ENCODE results near the gene CORO1C.

The CORO1C gene

GRCh38 chr12:108613548-108613947, 117.8 kb downstream of the CORO1C start:
- DNase-seq, result no peak

- no peak for DNase-seq
Measured at GRCh38 chr12:108612788-108613282, 118.5 kb downstream of the CORO1C start.

DNA sequence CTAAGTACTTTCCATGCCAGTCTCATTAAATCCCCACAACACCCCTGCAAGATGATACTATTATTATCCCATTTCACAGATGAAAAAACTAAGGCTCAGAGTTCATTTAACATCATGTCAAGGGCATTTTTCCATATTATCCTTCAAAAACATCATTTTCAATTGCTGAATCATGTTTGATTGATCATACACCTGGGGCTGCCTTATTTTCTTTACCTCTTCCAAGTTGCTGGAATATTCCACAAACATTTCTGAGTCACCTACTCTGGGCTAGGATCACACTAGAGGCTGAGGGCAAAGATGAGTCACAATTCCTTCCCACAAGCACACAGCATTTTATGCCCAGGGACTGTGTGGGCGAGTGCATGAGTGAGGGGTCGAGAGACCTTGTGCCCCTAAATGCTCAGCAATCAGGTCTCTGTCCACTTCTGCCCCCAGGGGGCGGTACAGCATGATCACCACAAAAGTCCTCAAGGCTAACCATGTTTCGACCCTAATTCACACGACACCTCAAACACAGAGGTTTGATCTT, 119.4 kb downstream of the CORO1C start:
- DNase-seq, result peak in 3 of 4 experiments; percentile 10 to 34 (median 11)

GRCh38 chr12:108610856-108611605, 120.3 kb downstream of the CORO1C start:
- DNase-seq, result no peak

DNA sequence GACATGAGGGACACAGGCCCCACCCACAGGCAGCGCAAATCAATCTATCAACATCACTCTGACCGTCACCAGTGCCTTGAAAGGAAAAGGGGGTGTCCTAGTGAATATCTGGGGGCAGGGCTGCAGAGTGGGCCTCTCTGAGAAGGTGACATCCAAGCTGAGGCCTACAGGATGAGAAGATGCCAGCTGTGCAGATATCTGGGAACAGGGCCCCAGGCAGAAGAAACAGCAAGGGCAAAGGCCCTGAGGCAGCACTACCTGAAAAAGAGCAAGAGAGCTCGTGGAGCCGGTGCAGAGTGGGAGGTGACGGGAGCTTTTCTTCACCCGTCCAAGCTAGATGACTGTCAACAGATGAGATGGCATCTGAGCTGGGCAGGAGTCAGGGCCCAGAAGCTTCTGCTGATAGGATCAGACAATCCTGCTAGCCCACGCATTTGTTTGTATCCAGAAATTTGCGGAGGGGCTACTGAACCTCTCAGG, 120.9 kb downstream of the CORO1C start:
- no peak for DNase-seq

DNA sequence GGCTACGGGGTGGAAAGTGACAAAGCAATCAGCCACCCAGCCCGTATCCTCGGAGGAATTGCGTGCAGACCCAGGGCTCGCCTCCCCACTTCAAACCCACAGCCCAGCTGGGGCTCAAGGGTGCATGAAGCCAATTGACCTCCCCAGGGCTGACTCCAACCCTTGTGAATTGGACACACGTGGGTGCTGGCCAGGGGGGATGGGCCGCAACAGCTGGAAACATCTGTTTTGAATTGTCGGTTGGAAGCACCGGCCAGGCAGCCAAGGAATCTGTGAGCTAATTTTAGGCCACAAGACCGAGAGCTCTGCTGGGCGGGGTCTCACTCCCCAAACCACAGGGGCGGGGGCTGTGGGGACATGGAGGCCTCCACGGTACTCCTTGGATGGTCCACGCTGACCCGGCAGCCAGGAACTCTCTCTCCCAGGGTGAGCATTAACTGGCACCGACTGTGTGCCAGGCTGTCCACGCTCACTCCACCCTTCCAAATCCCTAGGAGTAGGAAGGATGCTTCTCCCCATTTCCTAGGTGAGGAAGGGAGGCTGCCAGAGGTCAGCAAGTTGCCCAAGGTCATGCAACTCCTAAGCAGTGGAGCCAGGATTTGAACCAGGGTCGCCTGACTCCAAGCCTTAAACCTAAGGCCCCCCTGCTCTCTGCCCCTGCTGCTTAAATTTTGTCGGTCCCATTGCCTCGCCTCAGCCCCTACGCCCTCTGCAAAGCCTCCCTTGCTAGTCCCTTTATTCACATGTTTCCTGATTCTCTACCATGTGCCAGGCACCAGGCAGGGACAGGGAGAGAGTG, 121.6 kb downstream of the CORO1C start:
- no peak for DNase-seq

- no peak for DNase-seq
Measured at GRCh38 chr12:108608616-108609015, 122.7 kb downstream of the CORO1C start.

DNA sequence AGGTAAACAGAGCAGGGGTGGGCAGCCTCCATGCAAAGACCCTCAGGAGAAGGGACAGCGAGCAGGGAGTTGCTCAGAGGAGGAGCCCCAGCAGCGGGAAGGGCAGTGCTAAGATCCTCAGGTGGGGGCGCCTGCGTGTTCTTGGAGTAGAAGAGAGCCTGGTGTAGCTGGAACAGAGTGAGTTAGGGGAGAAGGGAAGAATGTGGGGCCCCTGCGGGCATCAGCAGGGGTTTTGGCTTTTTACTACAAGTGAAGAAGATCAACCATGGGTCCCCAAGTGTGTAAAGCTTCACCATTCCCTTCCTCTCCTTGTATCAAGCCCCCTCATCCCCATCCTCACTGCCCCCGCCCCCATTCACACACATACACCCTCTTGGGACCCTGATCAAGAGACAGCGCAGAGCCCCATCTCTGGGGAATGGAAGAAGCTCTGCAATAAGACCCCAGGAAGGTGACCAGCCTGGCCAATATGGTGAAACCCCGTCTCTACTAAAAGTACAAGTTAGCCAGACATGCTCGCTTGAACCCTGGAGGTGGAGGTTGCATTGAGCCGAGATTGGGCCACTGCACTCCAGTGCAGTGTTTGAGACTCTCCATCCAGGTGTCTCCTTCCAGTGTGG, 123.2 kb downstream of the CORO1C start:
- no peak for DNase-seq

DNA sequence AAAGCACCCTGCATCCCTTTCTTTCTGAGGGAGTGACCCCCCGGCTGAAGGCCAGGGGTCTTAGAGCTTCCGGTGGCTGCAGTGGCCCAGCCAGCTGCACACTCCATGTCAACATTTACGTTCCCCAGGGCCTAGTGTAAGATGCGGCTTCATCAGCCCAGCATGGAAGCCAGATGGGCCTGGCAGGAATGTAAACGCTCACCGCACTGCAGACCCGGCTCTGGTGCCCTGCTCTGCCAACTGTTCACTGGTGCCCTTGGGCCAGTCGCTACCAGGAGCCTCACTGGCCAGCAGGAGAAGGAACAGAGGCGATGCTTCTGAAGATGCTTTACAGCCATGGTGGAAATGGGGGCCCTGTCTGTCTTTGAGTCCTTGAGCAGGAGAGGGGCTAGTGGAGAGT, 124.8 kb downstream of the CORO1C start:
- no peak for DNase-seq

- DNase-seq, result no peak
Measured at GRCh38 chr12:108605690-108606406, 125.5 kb downstream of the CORO1C start.

GRCh38 chr12:108605000-108605689, 126.2 kb downstream of the CORO1C start:
- no peak for DNase-seq

DNA sequence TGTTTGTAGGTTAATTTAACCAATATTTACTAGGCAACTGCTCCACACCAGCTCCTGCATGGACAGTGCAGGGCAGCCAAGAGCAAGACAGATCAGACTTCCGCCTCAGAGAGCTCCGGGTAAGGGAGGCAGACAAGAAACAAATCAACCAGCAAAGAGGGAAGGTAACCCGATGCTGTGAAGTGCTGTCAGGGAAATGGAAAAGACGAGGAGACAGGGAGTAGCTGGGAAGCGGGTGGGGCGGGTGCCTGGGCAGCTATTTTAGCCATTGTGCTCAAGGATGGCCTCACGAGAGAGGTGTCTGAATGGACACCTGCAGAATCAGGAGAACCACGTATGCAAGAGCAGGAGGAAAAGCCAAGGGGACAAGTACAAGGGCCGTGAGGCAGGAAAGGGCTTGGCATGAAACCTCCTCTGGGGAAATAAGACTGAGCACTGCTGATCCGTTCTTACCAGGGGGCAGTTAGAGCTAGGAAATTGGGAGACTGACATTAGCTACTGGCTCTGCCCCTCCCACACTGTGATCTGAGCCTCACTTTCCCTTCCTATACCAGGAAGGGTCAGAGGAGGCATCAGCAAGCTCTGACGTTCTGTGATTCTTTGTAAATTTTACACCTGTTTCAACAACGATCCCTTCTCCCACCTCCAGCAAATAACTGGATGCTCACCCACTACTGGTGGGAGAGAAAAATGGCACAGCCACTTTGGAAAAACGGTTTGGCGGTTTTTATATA, 126.9 kb downstream of the CORO1C start:
- no peak for DNase-seq

- DNase-seq, result no peak
Measured at GRCh38 chr12:108603743-108604142, 127.6 kb downstream of the CORO1C start.

DNA sequence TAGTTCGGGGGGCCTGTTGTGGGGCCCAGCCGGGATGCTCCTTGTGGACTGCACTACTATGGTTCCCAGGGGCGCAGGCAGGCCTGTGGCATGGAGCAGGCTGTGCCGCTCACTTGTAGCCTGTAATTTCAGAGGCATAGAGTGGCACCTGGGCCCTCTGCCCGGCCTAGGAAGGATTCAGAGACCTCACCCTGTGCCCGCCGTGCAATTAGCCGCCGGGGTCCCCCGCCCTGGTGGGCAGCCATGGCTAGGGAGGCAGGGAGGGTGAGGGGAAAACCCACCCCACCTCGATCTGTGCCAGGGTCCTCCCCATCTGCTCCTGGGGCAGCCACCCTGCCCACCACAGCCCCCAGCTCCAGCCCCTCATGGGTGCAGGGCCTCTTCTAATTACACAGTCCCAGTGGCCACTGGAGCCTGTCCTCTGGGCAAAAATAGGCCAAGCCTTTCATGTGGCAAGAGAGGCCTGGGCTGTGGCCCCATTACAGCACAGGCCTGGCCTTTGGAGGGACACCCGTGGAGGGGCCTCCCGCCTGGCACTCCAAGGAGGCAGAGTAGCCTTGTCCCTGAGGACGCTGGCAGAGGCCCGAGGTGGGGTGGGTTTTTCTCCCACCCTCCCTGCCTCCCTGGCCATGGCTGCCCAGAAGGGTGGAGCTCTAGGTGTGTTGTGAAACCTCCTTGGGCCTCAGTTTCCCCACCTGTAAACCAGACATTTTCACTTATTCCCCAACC, 128.2 kb downstream of the CORO1C start:
- no peak for DNase-seq

GRCh38 chr12:108602209-108602705, 129.1 kb downstream of the CORO1C start:
- DNase-seq, result no peak

DNA sequence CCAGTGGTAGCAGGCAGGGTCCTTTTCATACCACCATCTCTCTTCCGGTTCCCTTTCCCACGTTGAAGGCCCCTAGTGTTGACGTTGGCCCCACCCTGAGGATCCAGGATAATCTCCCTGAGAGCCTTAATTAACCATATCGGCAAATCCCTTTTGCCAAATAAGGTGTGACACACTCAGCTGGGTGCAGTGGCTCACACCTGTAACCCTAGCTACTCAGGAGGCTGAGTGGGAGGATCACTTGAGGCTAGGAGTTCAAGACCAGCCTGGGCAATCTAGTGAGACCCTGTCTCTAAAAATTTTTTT, 130.7 kb downstream of the CORO1C start:
- no peak for DNase-seq

GRCh38 chr12:108599948-108600701, 131.2 kb downstream of the CORO1C start:
- DNase-seq, result no peak

DNA sequence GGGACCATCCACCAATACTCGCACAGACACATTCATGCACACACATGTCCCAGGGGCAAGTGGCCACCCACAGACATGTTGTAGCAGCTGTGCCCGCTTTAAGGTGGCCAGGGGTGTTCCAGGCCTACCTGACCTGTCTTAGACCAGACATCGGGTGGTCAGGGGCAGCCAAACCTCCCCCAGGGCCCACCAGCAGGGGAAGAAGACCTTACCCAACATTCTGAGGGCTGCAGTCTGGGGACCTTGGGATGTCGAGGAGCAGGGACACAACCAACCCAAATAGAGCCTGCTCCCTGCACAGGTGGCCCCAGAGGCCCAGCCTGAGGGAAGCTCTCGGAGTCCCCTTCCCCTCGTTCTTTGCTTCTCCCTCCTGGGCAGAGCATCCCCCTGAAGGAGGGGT, 131.8 kb downstream of the CORO1C start:
- DNase-seq, result no peak

GRCh38 chr12:108598553-108599250, 132.6 kb downstream of the CORO1C start:
- DNase-seq, result no peak
